GM19397 (cell line): ENCODE data around the gene DCP1A.

Experiments used
- ATAC-seq: cut with Tn5 transposase; IDR thresholded peaks from one replicate; pipeline ENCODE4 v1.9.1; 2021; ENCODE audit warnings: mild to moderate bottlenecking, moderate library complexity; ENCODE audit not compliant: unreplicated experiment

The DCP1A gene

DNA sequence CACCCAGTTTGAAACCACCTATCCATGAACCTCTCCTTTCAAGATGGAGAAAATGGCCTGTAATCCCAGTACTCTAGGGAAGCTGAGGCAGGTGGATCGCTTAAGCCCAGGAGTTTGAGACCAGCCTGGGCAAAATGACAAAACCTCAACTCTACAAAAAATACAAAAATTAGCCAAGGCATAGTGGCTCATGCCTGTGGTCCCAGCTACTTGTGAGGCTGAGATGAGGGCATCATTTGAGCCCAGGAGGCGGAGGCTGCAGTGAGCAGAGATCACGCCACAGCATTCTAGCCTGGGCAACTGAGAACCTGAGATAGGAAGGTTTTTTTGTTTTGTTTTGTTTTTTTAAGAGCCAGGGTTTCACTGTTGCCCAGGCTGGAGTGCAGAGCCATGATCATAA, 96.9 kb downstream of the DCP1A start:
- ATAC-seq: no peak

DNA sequence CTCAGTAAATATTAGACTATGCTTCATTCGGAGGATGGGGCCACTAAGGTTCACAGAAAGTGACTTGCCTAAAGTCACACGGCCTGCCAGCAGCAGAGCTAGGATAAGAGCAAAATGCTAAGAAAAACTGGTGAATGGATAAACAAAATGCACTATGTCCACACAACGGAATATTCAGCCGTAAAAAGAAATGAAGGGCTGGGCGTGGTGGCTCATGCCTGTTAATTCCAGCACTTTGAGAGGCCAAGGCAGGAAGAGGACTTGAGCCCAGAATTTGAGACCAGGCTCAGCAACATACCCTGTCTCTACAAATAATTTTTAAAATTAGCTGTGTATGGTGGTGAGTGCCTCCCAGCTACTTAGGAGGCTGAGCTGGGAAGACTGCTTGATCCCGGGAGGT, 99.2 kb downstream of the DCP1A start:
- no peak for ATAC-seq

DNA sequence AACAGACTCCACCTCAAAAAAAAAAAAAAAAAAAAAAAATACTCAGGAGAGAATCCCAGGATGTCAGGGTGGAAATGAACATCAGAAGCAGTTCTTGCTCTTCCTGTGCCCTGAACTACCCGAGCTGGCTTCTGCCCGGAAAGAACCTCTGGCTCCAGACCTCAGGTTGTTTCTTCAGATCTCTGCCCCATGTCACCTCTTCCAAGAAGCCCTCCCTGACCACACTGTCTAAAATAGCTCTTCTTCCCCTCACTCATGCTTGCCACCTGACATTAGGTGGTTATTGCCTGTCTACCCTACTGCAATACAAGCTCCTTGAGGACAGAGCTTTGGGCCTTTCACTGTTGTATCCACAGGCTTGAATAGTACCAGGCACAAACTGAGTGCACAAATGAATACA, 99.7 kb downstream of the DCP1A start:
- ATAC-seq: no peak

GRCh38 chr3:53244271-53244670, 103.1 kb downstream of the DCP1A start:
- ATAC-seq: no peak

GRCh38 chr3:53243785-53244184, 103.6 kb downstream of the DCP1A start:
- no peak for ATAC-seq

- ATAC-seq: no peak
Observed at GRCh38 chr3:53243165-53243564, 104.2 kb downstream of the DCP1A start.

- ATAC-seq: no peak
Observed at GRCh38 chr3:53242642-53243041, 104.7 kb downstream of the DCP1A start.

DNA sequence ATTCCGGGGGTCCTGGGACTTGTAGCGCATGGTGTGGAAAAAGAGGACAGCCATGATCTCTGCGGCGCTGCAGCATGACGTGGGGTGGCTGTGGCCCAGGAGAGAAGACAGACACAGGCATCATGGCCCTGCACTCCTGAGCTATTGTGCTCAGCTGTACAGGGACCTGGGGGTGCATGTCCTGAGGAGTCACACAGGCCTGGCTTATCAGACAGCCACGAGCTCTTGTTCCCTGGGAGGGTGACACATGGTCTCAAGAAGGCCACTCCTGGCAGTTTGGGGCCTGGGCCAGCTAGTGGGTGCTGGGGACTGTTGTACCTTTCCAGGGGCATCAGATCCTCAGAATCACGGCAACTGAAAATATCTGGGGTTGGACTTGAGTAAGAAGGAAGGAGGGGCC, 105.2 kb downstream of the DCP1A start:
- ATAC-seq: no peak

DNA sequence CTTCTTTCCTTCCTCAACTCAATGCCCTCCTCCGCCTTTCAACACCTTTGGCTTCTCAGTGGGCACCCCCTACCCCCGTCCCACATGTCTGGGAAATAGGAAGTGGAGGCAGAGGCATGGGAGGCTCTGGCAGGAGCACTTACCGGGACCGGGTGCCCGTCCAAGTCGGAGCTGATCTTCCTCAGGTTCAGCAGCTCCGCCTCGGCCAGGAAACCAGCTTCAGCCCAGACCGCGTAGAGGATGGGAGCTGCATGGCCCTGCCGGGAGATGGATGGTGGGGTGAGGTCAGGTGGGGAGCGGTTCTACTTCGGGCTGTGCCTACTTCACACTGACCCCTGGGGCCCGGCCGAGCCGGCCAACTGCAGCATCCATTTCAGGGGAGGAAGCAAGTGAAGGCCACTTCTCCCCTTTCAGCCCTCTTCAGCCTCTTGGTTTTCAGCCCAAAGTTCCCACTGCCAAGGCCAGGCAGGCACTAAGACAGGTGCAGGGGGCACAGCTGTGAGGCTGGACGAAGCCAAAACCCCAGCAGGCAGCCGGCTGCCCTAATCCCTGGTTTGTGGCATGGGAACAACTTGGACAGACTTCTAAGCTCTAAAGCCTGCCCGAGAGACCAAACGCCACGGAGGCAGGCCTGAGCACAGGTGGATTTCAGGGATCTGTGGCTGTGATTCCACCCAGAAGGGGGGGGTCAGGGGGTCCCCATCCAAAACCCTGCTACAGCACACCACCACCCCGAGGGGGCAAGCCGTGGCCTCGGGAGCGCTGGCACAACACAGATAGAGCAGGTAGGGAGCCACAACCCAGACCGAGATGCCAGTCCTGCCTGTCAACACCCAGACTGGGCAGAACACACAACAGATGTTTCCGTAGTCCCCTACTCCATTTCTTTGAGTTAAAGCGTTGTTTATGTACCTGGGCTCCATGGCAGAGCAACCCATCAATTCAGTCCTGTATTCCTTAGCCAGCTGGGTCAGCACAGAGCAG, 106.1 kb downstream of the DCP1A start:
- ATAC-seq: no peak

DNA sequence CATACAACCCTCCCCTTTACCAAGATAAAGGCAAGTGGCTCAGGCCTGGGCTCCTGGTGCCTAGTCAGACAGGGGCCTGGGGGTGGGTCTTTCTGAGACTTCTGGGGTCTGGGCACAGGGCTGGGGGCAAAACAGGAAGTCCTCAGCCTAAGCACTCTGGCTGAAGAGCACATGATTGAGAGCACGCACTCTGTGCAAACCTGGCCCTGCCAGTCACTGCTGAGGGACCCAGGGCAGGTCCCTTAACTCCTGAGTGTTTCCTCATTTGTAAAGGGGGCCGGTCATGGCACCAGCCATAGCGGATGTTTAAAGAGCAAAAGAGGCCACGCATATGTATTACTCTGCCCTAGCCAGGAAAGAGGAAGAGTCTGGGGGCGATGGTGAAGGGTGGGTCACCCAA, 107.5 kb downstream of the DCP1A start:
- no peak for ATAC-seq

DNA sequence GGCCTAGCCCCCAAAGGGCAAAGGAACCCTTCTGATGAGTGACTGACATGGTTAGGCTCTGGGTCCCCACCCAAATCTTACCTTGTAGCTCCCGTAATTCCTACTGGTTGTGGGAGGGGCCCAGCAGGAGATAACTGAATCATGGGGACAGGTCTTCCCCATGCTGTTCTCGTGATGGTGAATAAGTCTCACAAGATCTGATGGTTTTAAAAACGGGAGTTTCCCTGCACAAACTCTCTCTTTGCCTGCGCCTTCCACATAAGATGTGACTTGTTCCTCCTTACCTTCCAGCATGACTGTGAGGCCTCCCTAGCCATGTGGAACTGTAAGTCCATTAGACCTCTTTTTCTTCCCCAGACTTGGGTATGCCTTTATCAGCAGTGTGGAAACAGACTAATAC, 108.5 kb downstream of the DCP1A start:
- no peak for ATAC-seq

- ATAC-seq: no peak
Observed at GRCh38 chr3:53238051-53238850, 109.1 kb downstream of the DCP1A start.

DNA sequence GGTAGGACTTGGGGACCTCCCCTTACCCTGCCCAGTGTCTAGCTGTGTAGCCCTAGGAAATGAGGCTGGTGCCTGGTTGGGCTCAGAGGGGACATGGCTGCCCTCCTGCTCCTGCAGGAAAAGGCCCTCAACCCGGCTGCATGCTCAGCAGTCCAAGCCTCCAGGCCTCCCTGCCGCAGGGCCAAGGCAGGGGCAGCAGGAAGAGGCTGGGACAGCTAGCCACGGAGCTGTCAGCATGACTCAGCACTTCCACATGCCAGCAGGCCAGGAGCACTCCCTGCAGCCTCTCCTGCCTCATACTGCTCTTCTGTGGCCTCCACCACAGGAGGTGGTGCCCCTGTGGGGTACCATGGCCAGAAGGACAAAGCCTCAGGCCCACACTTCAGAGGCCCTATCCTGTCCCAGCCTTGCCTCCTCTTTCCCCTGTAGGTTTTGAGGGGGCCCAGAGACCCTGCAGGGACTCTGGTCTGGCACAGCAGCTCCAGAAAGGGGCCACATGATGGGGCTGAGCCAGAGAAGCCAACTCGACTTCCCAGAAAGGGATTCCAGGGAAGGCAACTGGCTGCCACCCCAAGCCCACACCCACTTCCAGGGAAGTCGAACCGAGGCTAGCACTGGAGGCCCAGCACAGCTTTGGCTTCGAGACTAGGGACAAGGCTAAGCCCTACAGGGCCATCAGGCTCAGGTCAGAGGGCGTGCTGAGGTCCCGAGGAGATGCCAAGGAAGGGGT, 111.1 kb downstream of the DCP1A start:
- no peak for ATAC-seq

- ATAC-seq: no peak
Observed at GRCh38 chr3:53235545-53235944, 111.8 kb downstream of the DCP1A start.

DNA sequence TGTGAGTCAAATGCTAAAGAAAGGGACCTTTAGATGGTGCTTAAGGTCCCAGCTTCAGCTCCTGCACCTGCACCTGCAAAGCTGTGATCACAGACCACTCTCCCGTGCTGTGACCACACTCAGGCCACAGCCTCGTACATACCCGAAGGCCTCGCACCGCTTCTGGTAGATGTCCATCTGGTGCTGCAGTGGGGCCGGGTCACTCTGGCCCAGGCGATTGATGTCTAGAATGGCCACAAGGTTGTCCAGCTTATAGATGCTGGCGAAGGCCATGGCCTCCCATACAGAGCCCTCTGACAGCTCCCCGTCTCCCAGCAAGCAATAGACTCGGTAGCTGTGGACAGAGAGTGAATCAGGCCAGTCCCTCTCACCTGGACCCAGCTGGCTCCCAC, 112.5 kb downstream of the DCP1A start:
- ATAC-seq: no peak

GRCh38 chr3:53234130-53234840, 113.1 kb downstream of the DCP1A start:
- ATAC-seq: no peak
